K562 (cell line): ENCODE measurements around the gene P2RY8. TPM values are rescaled to one million over a fixed set of nuclear protein-coding genes. Genes with fewer than 3 reads are reported as not detected.

Experiments
- ATAC-seq: fragments of 200-7000 bp; cut with Tn5 transposase; 3 replicates; pipeline ENCODE4 v1.9.1; 2020; ENCODE audit warnings: moderate library complexity
- BruUV-seq: library from RNA; stranded (reverse); fragments of 400-500 nt; replicated peaks from 2 replicates; lab custom pipeline; 2021; lab: Mats Ljungman, UMichigan
- CTCF ChIA-PET: fragments of 300-600 bp; formaldehyde crosslinking; extraction: SDS; loops from one replicate; lab custom pipeline; 2021; ENCODE audit warnings: low intra/inter-chr PET ratio; lab: Yijun Ruan, JAX
- POLR2A ChIA-PET: fragments of 300-600, 350-650 bp; sonication (Branson Sonifier 250); formaldehyde crosslinking; extraction: SDS; loops from one replicate; lab custom pipeline; 2021; ENCODE audit warnings: antibody characterized with exemption, inconsistent platforms; lab: Yijun Ruan, JAX
- DNase-seq, 4 experiments: peaks; one replicate each; pipeline versions ENCODE4 v3.0.0 to v3.0.0-alpha.2; 2011 to 2018; ENCODE audit warnings: low spot score in 3 of 4, mixed read lengths in 3 of 4; ENCODE audit errors: extremely low read depth in 1 of 4
- FAIRE-seq: peaks from 2 replicates; lab custom pipeline; 2011; peaks lifted over from hg19 to GRCh38; lab: Jason Lieb, UNC
- H2AFZ ChIP-seq: 2 replicates; pipeline ENCODE4 v1.6.0; 2011; ENCODE audit warnings: low read depth, low read length, control low read depth, inconsistent platforms
- H3K27ac ChIP-seq: fragments of 200-600 bp; 3 replicates; pipeline ENCODE4 v1.8.0; 2011; ENCODE audit warnings: low read depth, mild to moderate bottlenecking, control low read depth, inconsistent platforms, low read length, moderate library complexity, mixed read lengths; ENCODE audit errors: extremely low read depth
- H3K27me3 ChIP-seq, 2 experiments: fragments of 300-600 bp in 1 of 2; 2 replicates in 1 of 2; 3 replicates in 1 of 2; pipeline versions ENCODE4 v1.6.0 to v1.8.0; 2011; ENCODE audit warnings: inconsistent platforms in 2 of 2, low read length in 2 of 2, mild to moderate bottlenecking in 1 of 2, mixed read lengths in 1 of 2, moderate library complexity in 1 of 2; ENCODE audit not compliant: control insufficient read depth in 2 of 2, insufficient read depth in 2 of 2
- H3K36me3 ChIP-seq: fragments of 300-600 bp; 3 replicates; pipeline ENCODE4 v1.8.0; 2011; ENCODE audit warnings: mild to moderate bottlenecking, low read length, inconsistent platforms; ENCODE audit not compliant: control insufficient read depth, insufficient read depth
- H3K4me1 ChIP-seq, 2 experiments: fragments of 200-600 bp in 1 of 2; replicated peaks in 1 of 2; 2 replicates in 1 of 2; 3 replicates in 1 of 2; pipeline versions ENCODE4 v1.5.1 to v1.8.0; 2011; ENCODE audit warnings: inconsistent platforms in 2 of 2, low read length in 2 of 2, mild to moderate bottlenecking in 1 of 2, mixed read lengths in 1 of 2, moderate library complexity in 1 of 2; ENCODE audit not compliant: control insufficient read depth in 2 of 2, insufficient read depth in 2 of 2
- H3K4me2 ChIP-seq: 2 replicates; pipeline ENCODE4 v1.6.1; 2011; ENCODE audit warnings: low read length, control low read depth, inconsistent platforms, mixed read lengths; ENCODE audit not compliant: insufficient read depth
- H3K4me3 ChIP-seq: fragments of 200-600 bp; sonication (generic), shearing (Covaris generic); 2 replicates; pipeline ENCODE4 v1.5.1; 2016; ENCODE audit warnings: control low read depth, inconsistent platforms
- H3K79me2 ChIP-seq: fragments of 200-600 bp; 3 replicates; pipeline ENCODE4 v1.8.0; 2011; ENCODE audit warnings: low read length, inconsistent platforms; ENCODE audit not compliant: control insufficient read depth, insufficient read depth
- H3K9ac ChIP-seq, 2 experiments: 2 replicates each; pipeline versions ENCODE4 v1.6.0 to v1.6.1; 2011; ENCODE audit warnings: low read depth in 2 of 2, low read length in 2 of 2, control low read depth in 1 of 2, inconsistent platforms in 1 of 2, mild to moderate bottlenecking in 1 of 2, mixed read lengths in 1 of 2; ENCODE audit not compliant: insufficient read depth in 1 of 2
- H3K9me1 ChIP-seq: one replicate; pipeline ENCODE4 v1.6.0; 2011; ENCODE audit warnings: inconsistent platforms, mild to moderate bottlenecking, low read length, moderate library complexity; ENCODE audit not compliant: control insufficient read depth, insufficient read depth
- H3K9me3 ChIP-seq: replicated peaks from 2 replicates; pipeline ENCODE4 v1.5.1; 2011; ENCODE audit warnings: low read depth, low read length, inconsistent platforms; ENCODE audit not compliant: control insufficient read depth, insufficient read depth
- H4K20me1 ChIP-seq: replicated peaks from 2 replicates; pipeline ENCODE4 v1.6.1; 2011; ENCODE audit warnings: low read length, inconsistent platforms, mixed read lengths; ENCODE audit not compliant: control insufficient read depth, insufficient read depth
- ASH1L ChIP-seq: fragments of 450-650 bp; IDR thresholded peaks from 2 replicates; pipeline ENCODE4 v1.6.1; 2018; ENCODE audit warnings: borderline replicate concordance, mild to moderate bottlenecking, low read depth; ENCODE audit not compliant: partially characterized antibody
- CREB5 ChIP-seq: fragments of 250-450 bp; sonication (Bioruptor Pico); IDR thresholded peaks from 2 replicates; pipeline ENCODE4 v1.5.0; 2020; ENCODE audit warnings: mild to moderate bottlenecking
- HNRNPK ChIP-seq: fragments of 200-400 bp; formaldehyde crosslinking; IDR thresholded peaks from one replicate; pipeline ENCODE4 v1.6.1; 2018; ENCODE audit warnings: mild to moderate bottlenecking, low read depth, low read length; ENCODE audit not compliant: poor library complexity, severe bottlenecking
- NFE2 ChIP-seq: IDR thresholded peaks from 2 replicates; pipeline ENCODE4 v1.6.1; 2014; ENCODE audit warnings: antibody characterized with exemption, low read depth
- PCBP1 ChIP-seq: fragments of 200-400 bp; formaldehyde crosslinking; IDR thresholded peaks from 2 replicates; pipeline ENCODE4 v1.6.1; 2018; ENCODE audit warnings: mild to moderate bottlenecking, low read depth, low read length; ENCODE audit not compliant: poor library complexity, severe bottlenecking
- PHB2 ChIP-seq: fragments of 450-650 bp; IDR thresholded peaks from 2 replicates; pipeline ENCODE4 v1.6.1; 2017; ENCODE audit warnings: low read depth
- SPI1 ChIP-seq: IDR thresholded peaks from 2 replicates; pipeline ENCODE4 v1.6.1; 2011; ENCODE audit warnings: low read depth, low read length, control low read depth, borderline replicate concordance
- TAF7 ChIP-seq: fragments of 450-650 bp; IDR thresholded peaks from 2 replicates; pipeline ENCODE4 v1.6.1; 2016; ENCODE audit warnings: missing genetic modification characterization, missing compliant biosample characterization
- U2AF1 ChIP-seq: fragments of 200-400 bp; formaldehyde crosslinking; optimal IDR thresholded peaks from 2 replicates; pipeline ENCODE3; 2017; ENCODE audit warnings: mild to moderate bottlenecking, low read depth, low read length, moderate library complexity
- ZNF518B ChIP-seq: fragments of 250-450 bp; sonication (Bioruptor Pico); IDR thresholded peaks from 2 replicates; pipeline ENCODE4 v1.5.0; 2021; ENCODE audit warnings: mild to moderate bottlenecking, moderate library complexity
- ZNF668 ChIP-seq: fragments of 250-450 bp; sonication (Bioruptor Pico); IDR thresholded peaks from 2 replicates; pipeline ENCODE4 v1.8.0; 2022; ENCODE audit warnings: mild to moderate bottlenecking, inconsistent platforms
- WGBS: fragments of 100-300 bp; shearing (Covaris generic); methylation state at CpG from one replicate; pipeline ENCODE4 v1.1.6; 2016; ENCODE audit warnings: low coverage, mixed read lengths; ENCODE audit not compliant: insufficient coverage; ENCODE audit errors: missing lambda C conversion rate; 5-methylcytosine and 5-hydroxymethylcytosine counted together
- in situ Hi-C: fragments of 300-500 bp; cut with MboI; formaldehyde crosslinking; loops from 4 replicates; pipeline ENCODE4 v1.15.0; 2018; ENCODE audit warnings: inconsistent platforms, mixed read lengths
- intact Hi-C: fragments of 100-400 bp; cut with micrococcal nuclease; formaldehyde crosslinking; loops from 2 replicates; pipeline ENCODE4 v1.14.2; 2022
- polyA plus RNA-seq, 8 experiments: library from polyadenylated mRNA; depleted of rRNA in 4 of 8; stranded (reverse) in 5 of 8; unstranded in 3 of 8; fragments of >200 nt; fragmentation: Nextera tagmentation in 2 of 8; fragmentation: Illumina TruSeq in 1 of 8; extraction: Ambion mirVana in 2 of 8; extraction: Trizol in 1 of 8; gene quantifications; 2 replicates each; pipeline versions ENCODE4 v1.2.1 to v1.2.3, GENCODE V29; 2011 to 2014; ENCODE audit warnings: inconsistent platforms in 1 of 8, missing spikeins in 1 of 8
- total RNA-seq, 7 experiments: library from RNA; depleted of rRNA in 6 of 7; stranded (reverse); fragments of >200 nt in 6 of 7; fragmentation: Illumina TruSeq in 2 of 7; extraction: Trizol in 2 of 7; gene quantifications; 2 replicates each; pipeline versions ENCODE4 v1.2.1 to v1.2.3, GENCODE V29; 2011 to 2021; ENCODE audit warnings: low replicate concordance in 1 of 7

Gene P2RY8
- total and polyA plus RNA-seq, 9 of the 15 experiments (the other 6 are each of a cell fraction or from before 2014, with no cell fraction given) = 0.04 to 0.69 (median 0.08) TPM; not detected in 3

- no peak for TF ChIP-seq NFE2
- TF ChIP-seq ASH1L = no peak
These were observed 29.2 kb downstream of the P2RY8 start (continued) for GRCh38 chrX:1507511-1508463.

GRCh38 chrX:1506916-1507315, 30.1 kb downstream of the P2RY8 start:
- Histone ChIP-seq H3K4me1 (peaks cover 6 to 26% of the 10 kb centered on the region in 2 experiments), H3K27me3 (no peaks in the 10 kb centered on the region), H3K4me3 (no peak overlapping the region), H3K27ac (no peak overlapping the region), H3K79me2 (no peaks in the 10 kb centered on the region), H3K4me2 (no peak overlapping the region), H3K9me3 (no peaks in the 10 kb centered on the region), H4K20me1 (no peaks in the 10 kb centered on the region), H3K36me3 (no peaks in the 10 kb centered on the region), H3K9ac (no peak overlapping the region), H2AFZ (no peak overlapping the region), H3K9me1 (no peaks in the 10 kb centered on the region)
- POLR2A ChIA-PET = no interaction called here
- DNase-seq (no peak), ATAC-seq (no peak), FAIRE-seq (no peak)
- in situ Hi-C loops = no loop called here
- intact Hi-C loops = no loop called here
- 81% methylated on average over 11 of the region's 15 CpGs for WGBS
- CTCF ChIA-PET = no interaction called here
- BruUV-seq = no TSS peak
- TF ChIP-seq PHB2 (no peak), SPI1 (no peak), TAF7 (tag) (no peak), ZNF668 (CRISPR knock-in tag) (no peak), ZNF518B (CRISPR knock-in tag) (no peak), U2AF1 (no peak), CREB5 (CRISPR knock-in tag) (no peak), PCBP1 (no peak), HNRNPK (no peak)
